K562 (cell line): ENCODE results near the gene PPP6R1. TPM values are rescaled to one million over a fixed set of nuclear protein-coding genes. Genes with fewer than 3 reads are reported as not detected.
A peak's percentile ranks its signal among the peaks of the same experiment; 100 is the strongest.

ENCODE experiments used
- ADNP ChIP-seq: fragments of 200-800 bp; sonication (Bioruptor generic); IDR thresholded peaks from 2 replicates; pipeline ENCODE4 v1.6.1; 2016; ENCODE audit warnings: missing genetic modification characterization, missing compliant biosample characterization
- ARID4B ChIP-seq: sonication (generic); formaldehyde crosslinking; IDR thresholded peaks from 2 replicates; pipeline ENCODE4 v1.8.0; 2022; ENCODE audit warnings: mild to moderate bottlenecking, missing genetic modification reagents
- E2F8 ChIP-seq: fragments of 450-650 bp; IDR thresholded peaks from 2 replicates; pipeline ENCODE4 v1.7.1; 2018; ENCODE audit warnings: mild to moderate bottlenecking, low read depth; ENCODE audit not compliant: partially characterized antibody
- ETV6 ChIP-seq, 3 experiments: fragments of 150-350 bp in 1 of 3; sonication (generic) in 1 of 3; formaldehyde crosslinking in 1 of 3; IDR thresholded peaks; 2 replicates each; pipeline versions ENCODE4 v1.6.1 to v1.8.0; 2014 to 2022; ENCODE audit warnings: borderline replicate concordance in 2 of 3, low read depth in 2 of 3, antibody characterized with exemption in 1 of 3, low read length in 1 of 3, mild to moderate bottlenecking in 1 of 3, missing genetic modification reagents in 1 of 3
- HNRNPLL ChIP-seq: fragments of 200-400 bp; formaldehyde crosslinking; IDR thresholded peaks from 2 replicates; pipeline ENCODE4 v1.6.1; 2017; ENCODE audit warnings: low read length, low read depth, mild to moderate bottlenecking; ENCODE audit not compliant: poor library complexity, severe bottlenecking
- HOXB6 ChIP-seq: fragments of 250-450 bp; sonication (Bioruptor Pico); IDR thresholded peaks from 2 replicates; pipeline ENCODE4 v1.5.1; 2022; ENCODE audit warnings: mild to moderate bottlenecking, borderline replicate concordance
- KLF10 ChIP-seq: fragments of 250-450 bp; sonication (Bioruptor Pico); IDR thresholded peaks from 2 replicates; pipeline ENCODE4 v1.6.1; 2021; ENCODE audit warnings: matching md5 sums
- LARP7 ChIP-seq: fragments of 450-650 bp; IDR thresholded peaks from 2 replicates; pipeline ENCODE4 v1.6.1; 2016
- NCOA6 ChIP-seq: fragments of 450-650 bp; IDR thresholded peaks from 2 replicates; pipeline ENCODE4 v1.6.1; 2017; ENCODE audit warnings: mild to moderate bottlenecking
- NR3C1 ChIP-seq: sonication (generic); formaldehyde crosslinking; IDR thresholded peaks from 2 replicates; pipeline ENCODE4 v1.8.1; 2022; ENCODE audit warnings: missing genetic modification reagents
- POLR2G ChIP-seq: fragments of 200-400 bp; formaldehyde crosslinking; IDR thresholded peaks from 2 replicates; pipeline ENCODE4 v1.6.1; 2017; ENCODE audit warnings: low read depth, mild to moderate bottlenecking, antibody characterized with exemption, low read length, moderate library complexity
- RBM22 ChIP-seq: fragments of 200-400 bp; formaldehyde crosslinking; IDR thresholded peaks from 2 replicates; pipeline ENCODE4 v1.6.1; 2018; ENCODE audit warnings: low read length, low read depth; ENCODE audit not compliant: poor library complexity, severe bottlenecking
- RBM39 ChIP-seq: fragments of 200-400 bp; formaldehyde crosslinking; optimal IDR thresholded peaks from 2 replicates; pipeline ENCODE3; 2018; ENCODE audit warnings: low read depth, low read length
- RNF2 ChIP-seq: sonication (generic); IDR thresholded peaks from 2 replicates; pipeline ENCODE4 v1.6.1; 2016
- SAFB2 ChIP-seq: fragments of 200-400 bp; formaldehyde crosslinking; IDR thresholded peaks from 2 replicates; pipeline ENCODE4 v1.6.1; 2018; ENCODE audit warnings: borderline replicate concordance, low read length, low read depth, moderate library complexity; ENCODE audit not compliant: severe bottlenecking
- STAT5B ChIP-seq: fragments of 250-450 bp; sonication (Bioruptor Pico); IDR thresholded peaks from 2 replicates; pipeline ENCODE4 v1.8.0; 2021; ENCODE audit warnings: mild to moderate bottlenecking, inconsistent platforms
- SUPT5H ChIP-seq: fragments of 450-650 bp; IDR thresholded peaks from 2 replicates; pipeline ENCODE4 v1.6.1; 2016
- TBL1XR1 ChIP-seq, 2 experiments: IDR thresholded peaks; 2 replicates each; pipeline ENCODE4 v1.6.1; 2012; ENCODE audit warnings: improper control_type of control experiment in 2 of 2, low read length in 2 of 2, mild to moderate bottlenecking in 1 of 2
- ZBTB1 ChIP-seq: sonication (generic); formaldehyde crosslinking; IDR thresholded peaks from 2 replicates; pipeline ENCODE4 v1.8.1; 2023; ENCODE audit warnings: missing genetic modification reagents, low read depth, mild to moderate bottlenecking, borderline replicate concordance
- ZKSCAN8 ChIP-seq: fragments of 200-800 bp; sonication (Bioruptor generic); IDR thresholded peaks from 2 replicates; pipeline ENCODE4 v1.6.1; 2016; ENCODE audit warnings: missing genetic modification characterization, missing compliant biosample characterization
- ZNF140 ChIP-seq: fragments of 250-450 bp; sonication (Bioruptor Pico); IDR thresholded peaks from 2 replicates; pipeline ENCODE4 v1.8.0; 2021; ENCODE audit warnings: moderate library complexity, mild to moderate bottlenecking, inconsistent platforms
- ZNF347 ChIP-seq: fragments of 450-650 bp; formaldehyde crosslinking; IDR thresholded peaks from 2 replicates; pipeline ENCODE4 v1.4.0; 2020; ENCODE audit warnings: low read depth, mild to moderate bottlenecking, moderate library complexity
- polyA plus RNA-seq, 8 experiments: library from polyadenylated mRNA; depleted of rRNA in 4 of 8; stranded (reverse) in 5 of 8; unstranded in 3 of 8; fragments of >200 nt; fragmentation: Nextera tagmentation in 2 of 8; fragmentation: Illumina TruSeq in 1 of 8; extraction: Ambion mirVana in 2 of 8; extraction: Trizol in 1 of 8; gene quantifications; 2 replicates each; pipeline versions ENCODE4 v1.2.1 to v1.2.3, GENCODE V29; 2011 to 2014; ENCODE audit warnings: inconsistent platforms in 1 of 8, missing spikeins in 1 of 8
- total RNA-seq, 7 experiments: library from RNA; depleted of rRNA in 6 of 7; stranded (reverse); fragments of >200 nt in 6 of 7; fragmentation: Illumina TruSeq in 2 of 7; extraction: Trizol in 2 of 7; gene quantifications; 2 replicates each; pipeline versions ENCODE4 v1.2.1 to v1.2.3, GENCODE V29; 2011 to 2021; ENCODE audit warnings: low replicate concordance in 1 of 7

The PPP6R1 gene
- total and polyA plus RNA-seq, 9 of the 15 experiments (the other 6 are each of a cell fraction or from before 2014, with no cell fraction given) = 0.48 to 135 (median 37.2) TPM

GRCh38 chr19:55227241-55228014 lies 31.4 kb downstream of the PPP6R1 start (continued):
- TF ChIP-seq HNRNPLL (no peak), ARID4B (0 out of 2 replicates have a peak, but pooled peaks have one; percentile 22), LARP7 (no peak), SUPT5H (0 out of 2 replicates have a peak, but pooled peaks have one; percentile 33), POLR2G (peak; percentile 75), RNF2 (no peak), ZNF347 (CRISPR knock-in tag) (no peak), NR3C1 (CRISPR knock-in tag) (0 out of 2 replicates have a peak, but pooled peaks have one; percentile 40), STAT5B (CRISPR knock-in tag) (no peak), NCOA6 (no peak), RBM39 (no peak), E2F8 (no peak), ZNF140 (CRISPR knock-in tag) (no peak), HOXB6 (CRISPR knock-in tag) (no peak), ZBTB1 (CRISPR knock-in tag) (no peak), ADNP (no peak), ETV6 (IDR thresholded peaks at IDR 0.05; ENCODE audit: borderline replicate concordance in 1 of 2, low read depth in 2 of 2, low read length in 1 of 2) (no peak), ETV6 (CRISPR knock-in tag; IDR thresholded peaks at IDR 0.05; ENCODE audit: borderline replicate concordance) (no peak), KLF10 (CRISPR knock-in tag) (no peak), SAFB2 (no peak), TBL1XR1 (IDR thresholded peaks at IDR 0.05; ENCODE audit: low read length in 2 of 2) (no peak), RBM22 (peak; percentile 16), ZKSCAN8 (CRISPR knock-in tag) (no peak)
